ENCODE results near the gene SOX18. TPM values are rescaled to one million over a fixed set of nuclear protein-coding genes. Genes with fewer than 3 reads are reported as not detected.
A peak's percentile ranks its signal among the peaks of the same experiment; 100 is the strongest.

The SOX18 gene
- total RNA-seq, 2 experiments from 2014 or later: 0.13 to 0.21 TPM

DNA sequence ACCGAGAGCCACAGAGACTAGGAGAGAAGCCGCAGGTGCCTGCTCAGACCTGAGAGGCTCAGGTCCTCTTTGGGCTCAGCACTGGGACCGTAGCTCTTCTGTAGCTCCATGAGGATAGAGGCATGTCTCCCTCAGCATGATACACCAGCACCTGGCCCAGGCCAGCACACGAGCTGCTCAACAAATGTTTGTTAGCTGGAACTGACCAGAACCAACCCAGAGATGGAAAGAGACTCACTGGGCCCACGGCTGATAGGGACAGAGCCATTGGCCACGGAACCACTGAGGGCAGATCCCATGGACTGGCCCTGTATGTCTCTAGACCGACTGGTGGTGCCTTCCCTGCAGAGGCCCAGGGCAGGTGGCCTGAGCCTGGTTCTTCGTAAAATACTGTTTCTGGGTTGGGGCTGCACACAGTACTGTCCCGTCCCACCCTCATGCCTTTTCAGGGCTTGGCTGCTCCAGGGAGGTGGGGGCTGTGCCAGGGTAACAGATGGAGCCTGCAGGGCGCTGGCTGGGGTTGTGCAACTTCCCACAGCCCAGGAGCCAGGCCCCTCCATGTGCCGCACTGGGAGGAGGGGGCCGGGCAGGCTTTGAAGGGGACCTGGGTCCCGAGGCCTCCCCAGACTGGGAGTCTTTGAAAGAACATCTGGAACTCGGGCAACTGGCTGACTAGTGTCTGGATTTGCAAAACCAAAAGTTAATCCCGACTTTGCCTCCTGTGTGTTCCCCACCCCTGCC lies 8.2 kb downstream of the SOX18 start:
- ChIA-PET POLR2A (interaction anchor here (1.5 to 6.0 kb wide), 2 partner anchors 13 to 60 kb away, joined by 3 to 77 read pairs; partner anchors contain the start of genes PRPF6 and SAMD10), CTCF (interaction anchor here (0.6 to 7.5 kb wide), 6 partner anchors 11 to 1795 kb away, joined by 4 to 197 read pairs (median 30); partner anchors contain the start of genes PRPF6, SAMD10 and SOX18)
- Mint-ChIP-seq H3K4me3 (peak overlapping the region; percentile 61), H3K9me3 (ENCODE audit: insufficient read depth) (no peaks in the 10 kb centered on the region), H3K27me3 (ENCODE audit: low read depth) (peaks cover 6% of the 10 kb centered on the region), H3K4me1 (ENCODE audit: low read depth) (peaks cover 65% of the 10 kb centered on the region), H3K27ac (peak overlapping the region; percentile 69), H3K36me3 (ENCODE audit: low read depth) (no peaks in the 10 kb centered on the region)
- DNase-seq: no peak
- ATAC-seq: no peak

DNA sequence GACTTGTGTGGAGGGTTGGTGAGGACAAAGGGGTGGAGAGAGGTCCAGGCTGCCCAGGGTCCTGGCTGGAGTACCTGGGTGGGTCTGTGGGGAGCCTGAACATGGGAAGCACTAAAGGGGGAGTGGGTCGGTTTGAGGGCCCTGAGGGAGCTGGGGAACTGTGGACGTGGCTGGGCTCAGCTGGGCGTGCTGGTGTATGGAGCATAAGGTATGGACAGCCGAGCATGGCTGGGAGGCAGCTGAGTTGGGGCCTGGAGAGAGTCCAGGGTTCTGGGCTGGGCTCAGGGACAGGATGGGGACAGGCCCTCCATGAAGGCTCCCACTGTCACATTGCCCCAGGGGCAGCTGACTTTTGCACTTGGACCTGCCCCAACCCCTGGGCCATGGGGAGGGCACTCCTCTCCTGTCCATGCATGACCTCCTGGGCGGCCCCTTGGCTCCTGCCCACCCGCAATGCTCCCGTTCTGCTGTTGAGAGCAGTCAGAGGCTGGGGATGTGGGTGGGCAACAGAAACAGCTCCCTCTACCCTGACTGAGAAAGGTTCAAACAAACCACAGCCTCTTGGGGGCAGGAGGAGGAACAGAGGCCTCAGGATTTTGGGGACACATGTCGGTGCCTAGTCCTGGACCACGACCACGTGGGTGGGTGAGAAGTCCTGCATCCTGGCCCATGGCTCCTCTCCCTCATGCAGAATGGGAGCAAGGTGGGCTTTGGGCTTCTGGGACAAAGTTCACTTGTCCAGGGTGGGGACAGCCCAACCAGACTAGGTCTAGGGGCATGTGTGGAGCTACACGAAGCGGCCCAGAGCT lies 9.0 kb downstream of the SOX18 start:
- DNase-seq (no peak), ATAC-seq (no peak)
- POLR2A ChIA-PET: interaction anchor here (0.9 to 6.0 kb wide), 3 partner anchors 37 to 84 kb away, joined by 3 to 77 read pairs (median 4); partner anchors contain the start of genes PRPF6, SAMD10 and UCKL1
- Mint-ChIP-seq H3K4me1 (ENCODE audit: low read depth) (peaks cover 65% of the 10 kb centered on the region), H3K36me3 (ENCODE audit: low read depth) (peaks cover under 1% of the 10 kb centered on the region), H3K4me3 (no peak overlapping the region), H3K9me3 (ENCODE audit: insufficient read depth) (no peaks in the 10 kb centered on the region), H3K27ac (peak overlapping the region; percentile 69), H3K27me3 (ENCODE audit: low read depth) (no peaks in the 10 kb centered on the region)
- CTCF ChIA-PET: interaction anchor here (0.9 to 7.5 kb wide), 12 partner anchors 11 to 80 kb away, joined by 4 to 197 read pairs (median 19); partner anchors contain the start of genes PRPF6, SAMD10, SOX18 and TCEA2

DNA sequence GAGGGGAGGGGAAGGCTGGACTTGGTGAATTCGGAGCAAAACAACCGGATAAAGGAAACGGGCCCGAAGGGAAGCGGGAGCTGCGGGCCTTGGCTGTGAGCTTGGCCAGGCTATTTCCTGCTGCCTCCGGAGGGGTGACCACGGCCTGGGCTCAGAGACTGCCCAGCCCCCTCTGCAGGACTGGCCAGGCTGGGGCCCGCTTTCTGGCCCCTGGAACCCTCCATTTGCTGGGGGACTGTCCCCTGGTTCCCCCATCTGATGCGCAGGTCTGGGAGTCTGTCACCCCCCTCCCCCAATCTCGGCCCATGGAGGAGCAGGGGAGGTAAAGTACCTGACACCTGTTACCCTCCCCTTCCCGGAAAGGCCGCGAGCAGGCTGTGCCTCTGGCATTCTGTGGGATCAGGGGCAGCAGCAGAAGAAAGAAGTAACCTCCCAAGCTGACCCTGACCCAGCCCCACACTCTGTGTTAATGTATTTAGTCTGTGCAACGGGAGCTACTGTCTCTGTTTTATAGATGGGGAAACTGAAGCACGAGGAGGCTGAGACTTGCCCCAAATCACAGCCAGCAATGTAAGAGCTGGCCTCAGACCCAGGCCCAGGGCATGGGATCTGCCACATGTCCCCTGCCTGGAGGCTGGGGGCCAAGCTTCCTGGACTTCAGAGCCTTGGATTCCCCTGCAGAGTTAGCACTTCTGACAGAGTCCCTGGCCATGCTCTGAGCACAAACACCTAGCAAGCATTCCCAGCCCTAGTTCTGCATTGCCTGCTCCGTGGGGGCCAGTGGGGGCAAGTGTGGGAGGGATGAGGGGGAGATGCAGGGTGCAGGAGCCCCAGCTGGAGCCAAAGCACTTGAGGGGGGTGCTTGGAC lies 9.9 kb downstream of the SOX18 start:
- peak overlapping the region; percentile 49 for H3K27ac Mint-ChIP-seq
- H3K27me3 Mint-ChIP-seq (ENCODE audit: low read depth): no peaks in the 10 kb centered on the region
- peaks cover 7% of the 10 kb centered on the region for H3K36me3 Mint-ChIP-seq (ENCODE audit: low read depth)
- CTCF ChIA-PET: interaction anchor here (0.7 to 7.5 kb wide), 23 partner anchors 12 to 505 kb away, joined by 3 to 197 read pairs (median 12); partner anchors contain the start of genes LKAAEAR1, PRPF6, SAMD10 and SOX18
- H3K9me3 Mint-ChIP-seq (ENCODE audit: insufficient read depth): no peaks in the 10 kb centered on the region
- POLR2A ChIA-PET: interaction anchor here (0.9 to 6.0 kb wide), 11 partner anchors 15 to 303 kb away, joined by 3 to 77 read pairs (median 3); partner anchors contain the start of genes LIME1, PRPF6, SAMD10 and TCEA2
- peaks cover 71% of the 10 kb centered on the region for H3K4me1 Mint-ChIP-seq (ENCODE audit: low read depth)
- DNase-seq (no peak), ATAC-seq (no peak)
- H3K4me3 Mint-ChIP-seq: peak overlapping the region; percentile 76

DNA sequence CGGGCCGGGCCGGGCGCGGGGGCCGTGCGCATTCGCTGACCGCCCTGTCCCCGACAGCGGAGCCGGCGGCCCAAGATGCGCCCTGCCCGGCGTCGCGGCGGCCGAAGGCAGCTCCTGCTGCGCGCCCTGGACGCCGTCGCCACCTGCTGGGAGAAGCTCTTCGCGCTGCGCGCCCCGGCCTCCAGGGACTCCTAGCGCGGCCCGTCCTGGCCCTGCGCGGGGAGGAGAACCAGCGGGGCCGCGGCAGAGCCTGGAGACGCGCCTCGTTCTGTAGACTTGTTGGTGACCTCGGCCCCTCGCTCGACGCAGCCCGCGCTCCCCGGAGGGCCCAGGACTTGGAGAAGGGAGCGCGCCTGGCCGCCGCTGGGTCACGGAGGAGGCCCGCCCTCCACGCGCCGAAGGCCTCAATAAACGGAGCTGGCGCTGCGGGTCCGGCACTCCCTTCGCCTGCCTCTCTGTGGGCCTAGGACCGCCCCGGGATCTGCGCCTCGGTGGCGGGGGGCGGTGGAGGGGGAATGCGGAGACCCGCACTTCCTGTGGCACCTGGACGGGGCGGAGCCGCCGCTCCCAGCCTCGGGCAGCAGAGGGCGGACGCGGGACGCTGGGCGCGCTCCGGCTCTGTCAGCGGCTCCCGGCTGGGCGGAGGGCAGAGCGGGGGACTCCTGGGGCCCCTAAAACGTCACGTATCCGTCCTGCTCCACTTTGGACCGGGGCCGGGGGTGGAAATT lies 10.7 kb downstream of the SOX18 start:
- H3K4me1 Mint-ChIP-seq (ENCODE audit: low read depth): peaks cover 76% of the 10 kb centered on the region
- H3K27me3 Mint-ChIP-seq (ENCODE audit: low read depth): no peaks in the 10 kb centered on the region
- DNase-seq: peak; percentile 84
- ChIA-PET POLR2A (interaction anchor here (0.6 to 6.0 kb wide), 16 partner anchors 14 to 501 kb away, joined by 3 to 77 read pairs (median 3); partner anchors contain the start of genes LIME1, PRPF6, PTK6 and SAMD10), CTCF (interaction anchor here (0.7 to 7.5 kb wide), 33 partner anchors 9 to 504 kb away, joined by 3 to 197 read pairs (median 7); partner anchors contain the start of genes LKAAEAR1, OPRL1, PRPF6 and RGS19)
- no peaks in the 10 kb centered on the region for H3K9me3 Mint-ChIP-seq (ENCODE audit: insufficient read depth)
- H3K27ac Mint-ChIP-seq: peak overlapping the region; percentile 78
- H3K36me3 Mint-ChIP-seq (ENCODE audit: low read depth): peaks cover 15% of the 10 kb centered on the region
- peak overlapping the region; percentile 76 for H3K4me3 Mint-ChIP-seq
- ATAC-seq: peak; percentile 76

DNA sequence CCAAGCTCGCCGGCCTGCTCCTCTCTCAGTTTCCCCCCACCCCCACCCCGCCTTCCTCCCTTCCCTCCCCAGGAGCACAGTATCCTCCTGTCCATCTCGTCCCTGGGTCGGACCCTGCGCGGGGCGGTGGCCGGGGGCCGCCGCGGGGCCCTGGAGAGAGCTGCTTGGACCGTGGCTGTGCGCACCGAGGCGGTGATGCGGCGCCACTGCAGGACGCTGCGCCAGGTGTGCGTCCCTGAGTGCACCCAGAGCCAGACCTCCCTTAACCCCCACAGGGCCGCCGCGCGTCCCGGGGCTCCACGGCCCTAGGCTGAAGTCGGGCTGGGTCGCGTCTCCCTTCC lies 11.2 kb downstream of the SOX18 start:
- DNase-seq (peak; percentile 47), ATAC-seq (peak; percentile 31)
- H3K4me3 Mint-ChIP-seq: peak overlapping the region; percentile 76
- CTCF ChIA-PET: interaction anchor here (0.7 to 7.5 kb wide), 30 partner anchors 9 to 500 kb away, joined by 3 to 197 read pairs (median 8); partner anchors contain the start of genes LKAAEAR1, OPRL1, PRPF6 and RGS19
- peaks cover 80% of the 10 kb centered on the region for H3K4me1 Mint-ChIP-seq (ENCODE audit: low read depth)
- POLR2A ChIA-PET: interaction anchor here (0.6 to 6.0 kb wide), 12 partner anchors 13 to 501 kb away, joined by 3 to 77 read pairs (median 4); partner anchors contain the start of genes LIME1, PRPF6, PTK6 and SAMD10
- H3K27ac Mint-ChIP-seq: no peak overlapping the region
- H3K9me3 Mint-ChIP-seq (ENCODE audit: insufficient read depth): no peaks in the 10 kb centered on the region
- no peaks in the 10 kb centered on the region for H3K27me3 Mint-ChIP-seq (ENCODE audit: low read depth)
- H3K36me3 Mint-ChIP-seq (ENCODE audit: low read depth): peaks cover 18% of the 10 kb centered on the region

DNA sequence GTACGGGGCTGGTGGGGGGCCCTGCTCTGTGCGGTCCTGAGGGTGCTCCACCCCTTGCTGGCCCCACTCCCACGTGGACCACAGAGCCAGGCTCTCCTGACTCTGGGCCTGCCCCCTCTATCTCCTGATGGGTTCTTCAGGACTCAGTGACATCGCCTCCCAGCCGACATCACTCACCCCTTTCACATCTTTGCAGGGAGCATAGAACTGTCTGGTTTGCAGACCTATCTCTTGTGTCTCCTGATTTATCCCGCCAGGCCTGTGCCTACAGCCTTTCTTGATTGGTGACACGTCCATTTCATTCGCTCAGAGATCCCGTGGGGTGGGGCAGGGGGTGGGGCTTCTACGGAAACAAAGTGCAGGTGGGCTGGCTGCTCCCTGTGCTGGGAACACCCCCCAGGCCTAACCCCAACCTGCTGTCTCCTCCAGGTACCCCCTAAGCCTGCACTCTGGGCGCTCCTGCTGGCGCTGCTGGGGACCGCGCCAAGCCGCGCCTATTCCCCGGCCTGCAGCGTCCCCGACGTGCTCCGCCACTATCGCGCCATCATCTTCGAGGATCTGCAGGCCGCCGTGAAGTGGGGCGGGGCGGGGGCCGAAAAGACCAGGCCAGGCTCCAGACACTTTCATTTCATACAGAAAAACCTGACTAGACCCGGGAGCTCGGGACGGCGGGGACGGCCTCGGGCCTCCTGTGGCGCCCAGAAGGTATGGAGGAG lies 11.8 kb downstream of the SOX18 start:
- ATAC-seq (no peak), DNase-seq (peak; percentile 47)
- Mint-ChIP-seq H3K4me1 (ENCODE audit: low read depth) (peaks cover 81% of the 10 kb centered on the region), H3K9me3 (ENCODE audit: insufficient read depth) (no peaks in the 10 kb centered on the region), H3K4me3 (peak overlapping the region; percentile 76), H3K27me3 (ENCODE audit: low read depth) (no peaks in the 10 kb centered on the region), H3K36me3 (ENCODE audit: low read depth) (peaks cover 21% of the 10 kb centered on the region), H3K27ac (peak overlapping the region; percentile 99)
- POLR2A ChIA-PET: interaction anchor here (0.6 to 6.0 kb wide), 11 partner anchors 13 to 69 kb away, joined by 3 to 77 read pairs (median 4); partner anchors contain the start of genes OPRL1, PRPF6, RGS19 and SAMD10
- CTCF ChIA-PET: interaction anchor here (0.9 to 7.5 kb wide), 27 partner anchors 10 to 500 kb away, joined by 3 to 197 read pairs (median 9); partner anchors contain the start of genes LKAAEAR1, PRPF6, SAMD10 and SOX18

DNA sequence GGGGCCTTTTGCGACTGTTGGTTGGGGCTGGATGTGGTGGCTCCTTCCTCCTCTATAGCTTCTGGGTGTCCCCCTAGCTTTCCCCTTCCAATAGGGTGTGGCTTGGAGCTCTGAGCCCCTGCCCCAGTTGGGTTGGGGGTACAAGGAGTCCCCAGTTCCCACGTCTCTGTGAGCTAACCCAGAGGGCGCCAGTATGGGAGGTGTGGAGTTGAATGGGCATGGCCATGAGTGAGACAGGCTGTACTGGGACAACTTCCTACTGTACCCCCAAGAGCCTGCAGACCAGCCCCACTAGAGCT lies 12.3 kb downstream of the SOX18 start:
- H3K27me3 Mint-ChIP-seq (ENCODE audit: low read depth): no peaks in the 10 kb centered on the region
- peaks cover 80% of the 10 kb centered on the region for H3K4me1 Mint-ChIP-seq (ENCODE audit: low read depth)
- peaks cover 26% of the 10 kb centered on the region for H3K36me3 Mint-ChIP-seq (ENCODE audit: low read depth)
- ATAC-seq: no peak
- H3K4me3 Mint-ChIP-seq: peak overlapping the region; percentile 76
- ChIA-PET CTCF (interaction anchor here (1.1 to 7.5 kb wide), 7 partner anchors 10 to 499 kb away, joined by 3 to 197 read pairs (median 9); partner anchors contain the start of genes LKAAEAR1, PRPF6, SAMD10 and SOX18), POLR2A (interaction anchor here (0.8 to 6.0 kb wide), 5 partner anchors 10 to 59 kb away, joined by 3 to 77 read pairs (median 4); partner anchors contain the start of genes OPRL1, PRPF6, RGS19 and SAMD10)
- no peak for DNase-seq
- H3K9me3 Mint-ChIP-seq (ENCODE audit: insufficient read depth): no peaks in the 10 kb centered on the region
- peak overlapping the region; percentile 99 for H3K27ac Mint-ChIP-seq

DNA sequence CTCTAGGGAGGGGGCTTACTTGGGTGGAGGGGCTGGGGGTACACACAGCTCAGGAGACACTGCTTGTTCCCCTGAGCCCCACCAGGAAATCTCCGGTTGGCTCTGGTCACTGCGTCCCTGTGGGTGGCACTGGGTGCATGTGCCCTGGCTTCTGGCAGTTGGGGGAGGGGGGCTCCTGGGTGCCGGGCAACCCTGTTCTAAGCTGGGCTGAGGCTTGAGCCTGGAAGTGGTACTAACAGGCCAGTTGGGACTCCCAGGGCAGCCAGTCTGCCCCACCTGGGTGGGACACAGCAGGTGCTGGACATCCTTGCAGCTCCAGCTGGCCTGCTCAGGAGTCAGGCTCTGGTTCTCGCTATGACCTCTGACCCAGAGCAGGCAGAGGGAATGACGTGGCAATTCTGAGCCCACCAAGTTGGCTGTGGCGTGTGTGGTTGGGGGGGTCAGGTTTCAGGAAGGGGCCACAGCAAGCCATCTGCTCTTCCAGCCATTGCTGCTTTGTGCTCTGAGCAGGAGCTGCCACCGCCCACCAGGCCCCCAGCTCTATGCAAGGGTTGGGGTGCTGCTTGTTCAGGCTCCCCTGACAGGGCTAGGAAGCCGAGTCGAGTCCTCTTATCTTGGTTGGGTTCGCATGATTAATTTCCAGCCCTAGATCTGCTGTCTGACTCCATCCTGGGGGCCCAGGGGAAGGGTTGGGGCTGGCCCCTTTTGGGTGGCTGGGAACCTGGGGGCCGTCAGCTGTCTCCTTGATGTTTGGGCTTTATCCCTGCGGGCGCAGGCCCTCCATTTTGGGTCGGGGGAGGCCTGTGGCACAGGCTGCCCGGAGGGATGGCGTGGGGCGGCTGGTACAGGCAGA lies 12.9 kb downstream of the SOX18 start:
- peaks cover 74% of the 10 kb centered on the region for H3K4me1 Mint-ChIP-seq (ENCODE audit: low read depth)
- H3K27me3 Mint-ChIP-seq (ENCODE audit: low read depth): no peaks in the 10 kb centered on the region
- ChIA-PET POLR2A (interaction anchor here (0.8 to 6.0 kb wide), 6 partner anchors 11 to 141 kb away, joined by 3 to 77 read pairs (median 4); partner anchors contain the start of genes OPRL1, PRPF6, RGS19 and SAMD10), CTCF (interaction anchor here (1.1 to 7.5 kb wide), 6 partner anchors 10 to 499 kb away, joined by 3 to 197 read pairs (median 6); partner anchors contain the start of genes PRPF6, SAMD10 and SOX18)
- peaks cover 32% of the 10 kb centered on the region for H3K36me3 Mint-ChIP-seq (ENCODE audit: low read depth)
- peak overlapping the region; percentile 99 for H3K27ac Mint-ChIP-seq
- H3K4me3 Mint-ChIP-seq: peak overlapping the region; percentile 76
- DNase-seq: no peak
- no peaks in the 10 kb centered on the region for H3K9me3 Mint-ChIP-seq (ENCODE audit: insufficient read depth)
- ATAC-seq: no peak

DNA sequence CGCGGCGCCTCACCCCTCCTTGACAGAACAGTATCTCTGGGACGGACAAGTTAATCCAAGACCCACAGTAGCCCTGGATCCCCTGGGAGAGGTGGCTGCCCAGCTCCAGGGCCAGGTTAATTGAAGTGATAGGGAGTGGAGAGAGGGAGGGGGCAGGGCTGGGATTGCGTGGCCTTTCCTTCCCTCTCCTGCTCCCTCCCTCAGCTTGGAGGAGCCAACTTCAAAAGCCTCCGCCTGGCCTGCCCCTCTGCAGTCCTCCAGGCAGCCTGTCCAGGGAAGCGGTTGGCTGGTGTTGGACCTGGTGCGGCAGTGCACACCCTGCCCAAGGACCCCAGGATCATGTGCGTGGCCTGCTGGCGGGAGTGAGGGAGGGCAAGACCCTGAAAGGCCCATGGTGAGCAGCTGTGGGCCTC lies 13.5 kb downstream of the SOX18 start, which contains the start of gene C20orf204:
TSS of gene C20orf204 (plus strand) at position 250 of the 413 bp plus-strand sequence. CDS start at position 392, 142 bp downstream.
- H3K27ac Mint-ChIP-seq: peak within 1 kb of the TSS; percentile 99
- ATAC-seq: no peak
- no peaks in the 10 kb centered on the region for H3K9me3 Mint-ChIP-seq (ENCODE audit: insufficient read depth)
- peaks cover 68% of the 10 kb centered on the region for H3K4me1 Mint-ChIP-seq (ENCODE audit: low read depth)
- DNase-seq: no peak
- peaks cover 35% of the 10 kb centered on the region for H3K36me3 Mint-ChIP-seq (ENCODE audit: low read depth)
- no peaks in the 10 kb centered on the region for H3K27me3 Mint-ChIP-seq (ENCODE audit: low read depth)
- peak within 1 kb of the TSS; percentile 76 for H3K4me3 Mint-ChIP-seq
- POLR2A ChIA-PET: interaction anchor here (1.2 to 6.0 kb wide), 4 partner anchors 11 to 140 kb away, joined by 3 to 77 read pairs (median 4); partner anchors contain the start of genes PRPF6 and SAMD10
- CTCF ChIA-PET: interaction anchor here (1.6 to 7.5 kb wide), 3 partner anchors 55 to 498 kb away, joined by 4 to 197 read pairs (median 9); partner anchors contain the start of genes PRPF6 and SAMD10

All from activated CD8-positive, alpha-beta T cell treated with anti-CD3 and anti-CD28 coated beads, Interleukin-2, amount 10 ng/mL, durations not matched to agents 7 days and 5 days (primary cell).